Measurements from ENCODE around the gene RPS6KA4.

The RPS6KA4 gene

GRCh38 chr11:64349404-64349803, 9.6 kb upstream of the RPS6KA4 start:
- DNase-seq, result no peak

GRCh38 chr11:64351136-64351631, 7.8 kb upstream of the RPS6KA4 start:
- DNase-seq, result no peak

GRCh38 chr11:64352099-64352994, 6.6 kb upstream of the RPS6KA4 start:
- no peak for DNase-seq

DNA sequence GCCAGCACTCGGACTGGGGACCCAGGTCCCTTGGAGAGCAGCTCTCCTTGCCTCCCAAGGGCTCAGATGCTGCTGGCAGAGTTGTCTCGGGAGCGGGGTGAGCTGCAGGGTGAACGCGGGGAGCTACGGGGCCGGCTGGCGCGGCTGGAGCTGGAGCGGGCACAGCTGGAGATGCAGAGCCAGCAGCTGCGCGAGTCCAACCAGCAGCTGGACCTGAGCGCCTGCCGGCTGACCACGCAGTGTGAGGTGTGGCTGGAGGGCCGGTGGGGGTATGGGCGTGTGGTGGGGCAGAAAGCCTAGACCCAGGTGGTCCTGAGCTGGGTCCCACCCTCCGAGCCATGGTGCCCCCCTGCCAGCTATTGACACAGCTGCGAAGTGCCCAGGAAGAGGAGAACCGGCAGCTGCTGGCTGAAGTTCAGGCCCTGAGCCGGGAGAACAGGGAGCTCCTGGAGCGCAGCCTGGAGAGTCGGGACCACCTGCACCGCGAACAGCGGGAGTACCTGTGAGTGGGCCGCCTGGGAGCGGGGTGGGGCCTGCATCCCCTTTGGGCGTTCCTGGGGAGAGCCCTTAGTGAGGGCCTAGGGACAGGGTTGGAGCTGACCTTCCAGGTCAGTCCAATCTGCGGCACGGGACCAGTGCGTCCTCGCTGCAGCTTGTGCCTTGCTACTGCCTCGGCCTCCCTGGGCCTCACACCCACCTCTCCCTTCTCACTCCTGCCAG, 5.8 kb upstream of the RPS6KA4 start:
- DNase-seq, result no peak

DNA sequence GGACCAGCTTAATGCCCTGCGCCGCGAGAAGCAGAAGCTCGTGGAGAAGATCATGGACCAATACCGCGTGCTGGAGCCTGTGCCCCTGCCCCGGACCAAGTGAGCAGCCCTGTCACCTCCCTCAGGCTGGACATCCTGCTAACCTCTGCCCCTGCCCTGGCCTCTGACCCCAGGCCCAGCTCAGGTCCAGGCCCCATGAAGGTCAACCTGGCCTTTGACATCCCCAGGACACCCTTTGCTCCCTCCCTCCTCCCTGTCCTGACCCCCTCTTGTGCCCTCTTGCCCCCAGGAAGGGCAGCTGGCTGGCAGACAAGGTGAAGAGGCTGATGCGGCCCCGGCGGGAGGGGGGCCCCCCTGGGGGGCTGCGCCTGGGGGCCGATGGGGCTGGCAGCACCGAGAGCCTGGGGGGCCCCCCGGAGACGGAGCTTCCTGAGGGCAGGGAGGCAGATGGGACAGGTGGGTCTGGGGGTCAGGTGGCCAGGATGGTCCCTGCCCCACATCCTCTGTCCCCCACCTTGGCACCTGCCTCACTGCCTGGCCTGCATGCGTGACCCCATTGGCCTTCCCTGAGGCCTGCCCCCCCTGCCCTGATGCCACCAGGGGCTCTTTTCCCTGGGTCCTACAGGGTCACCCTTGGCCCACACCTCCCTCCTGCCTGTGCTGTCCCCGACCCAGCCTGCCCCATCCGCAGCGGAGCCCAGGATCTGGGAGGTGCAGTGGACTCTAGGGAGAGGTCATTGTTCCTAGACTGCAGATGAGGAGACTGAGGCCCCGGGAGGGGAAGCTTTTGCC, 5.1 kb upstream of the RPS6KA4 start:
- DNase-seq, result no peak

GRCh38 chr11:64355078-64355940, 3.7 kb upstream of the RPS6KA4 start:
- DNase-seq, result no peak

DNA sequence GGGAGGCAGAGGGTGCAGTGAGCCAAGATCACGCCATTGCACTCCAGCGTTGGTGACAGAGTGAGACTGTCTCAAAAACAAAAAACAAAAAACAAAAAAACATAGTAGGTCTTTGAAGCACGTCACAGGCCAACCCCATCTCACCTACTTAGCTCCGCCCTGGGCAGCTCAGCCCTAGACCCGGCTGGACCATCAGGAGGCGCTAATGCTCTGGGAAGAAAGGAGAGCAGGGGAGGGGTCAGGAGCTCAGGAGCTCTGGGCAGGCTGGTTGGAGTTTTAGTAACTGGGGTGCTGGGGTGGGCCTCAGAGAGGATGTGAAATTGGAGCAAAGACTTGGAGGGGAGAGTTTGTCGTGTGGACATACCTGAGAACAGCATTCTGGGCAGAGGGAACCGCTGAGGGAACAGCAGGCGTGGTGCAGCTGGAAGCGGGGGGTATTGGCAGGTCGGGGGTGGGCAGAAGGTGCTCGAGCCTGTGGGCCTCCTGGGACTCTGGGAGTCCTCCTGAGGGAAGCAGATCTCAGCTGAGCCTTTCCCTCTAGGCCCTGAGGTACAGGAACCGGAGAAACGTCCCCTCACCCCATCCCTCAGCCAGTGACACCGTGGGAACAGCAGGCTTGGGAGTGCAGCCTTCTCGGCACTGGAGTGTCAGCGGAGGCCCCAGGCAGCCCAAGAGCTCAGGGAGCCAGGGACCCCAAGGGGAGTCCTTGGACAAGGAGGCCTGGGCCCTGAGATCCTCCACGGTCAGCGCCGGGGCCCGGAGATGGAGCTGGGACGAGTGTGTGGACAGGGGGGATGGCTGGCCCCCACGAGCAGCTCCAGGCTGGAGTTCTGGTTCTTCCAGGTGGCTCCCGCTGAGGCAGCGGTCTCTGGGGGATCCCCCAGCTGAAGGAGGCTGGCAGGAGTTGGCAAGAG, 2.2 kb upstream of the RPS6KA4 start:
- DNase-seq, result no peak

- no peak for DNase-seq
Measured at GRCh38 chr11:64357446-64357845, 1.5 kb upstream of the RPS6KA4 start.

GRCh38 chr11:64357904-64358535, 942 bp upstream of the RPS6KA4 start:
- no peak for DNase-seq

GRCh38 chr11:64358536-64358906, 441 bp upstream of the RPS6KA4 start:
- DNase-seq, result no peak

DNA sequence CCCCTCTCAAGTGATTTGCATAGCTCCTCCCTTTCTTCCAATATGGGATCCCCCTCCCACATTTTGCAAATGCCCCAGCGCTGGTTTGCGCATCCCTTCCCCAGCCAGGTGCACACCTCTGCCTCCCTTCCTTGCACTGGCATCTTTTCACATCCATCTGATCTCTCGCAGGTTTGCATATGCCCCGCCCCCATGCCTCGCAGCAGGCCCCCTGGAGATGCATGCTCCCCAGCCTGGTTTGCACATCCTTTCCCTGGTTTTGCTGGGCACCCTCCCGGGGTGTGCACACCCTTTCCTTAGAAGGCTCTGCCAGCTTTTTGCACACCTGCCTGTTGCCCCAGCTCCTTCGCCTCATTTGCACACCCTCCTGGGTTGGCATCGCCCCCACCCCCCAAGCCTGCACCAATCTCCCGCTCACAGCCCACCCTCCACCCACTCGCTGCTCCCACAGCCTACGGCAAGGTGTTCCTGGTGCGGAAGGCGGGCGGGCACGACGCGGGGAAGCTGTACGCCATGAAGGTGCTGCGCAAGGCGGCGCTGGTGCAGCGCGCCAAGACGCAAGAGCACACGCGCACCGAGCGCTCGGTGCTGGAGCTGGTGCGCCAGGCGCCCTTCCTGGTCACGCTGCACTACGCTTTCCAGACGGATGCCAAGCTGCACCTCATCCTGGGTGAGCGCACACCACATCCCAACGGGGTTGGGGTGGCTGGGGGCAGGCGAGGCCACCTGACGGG, 917 bp downstream of the RPS6KA4 start:
- no peak for DNase-seq

DNA sequence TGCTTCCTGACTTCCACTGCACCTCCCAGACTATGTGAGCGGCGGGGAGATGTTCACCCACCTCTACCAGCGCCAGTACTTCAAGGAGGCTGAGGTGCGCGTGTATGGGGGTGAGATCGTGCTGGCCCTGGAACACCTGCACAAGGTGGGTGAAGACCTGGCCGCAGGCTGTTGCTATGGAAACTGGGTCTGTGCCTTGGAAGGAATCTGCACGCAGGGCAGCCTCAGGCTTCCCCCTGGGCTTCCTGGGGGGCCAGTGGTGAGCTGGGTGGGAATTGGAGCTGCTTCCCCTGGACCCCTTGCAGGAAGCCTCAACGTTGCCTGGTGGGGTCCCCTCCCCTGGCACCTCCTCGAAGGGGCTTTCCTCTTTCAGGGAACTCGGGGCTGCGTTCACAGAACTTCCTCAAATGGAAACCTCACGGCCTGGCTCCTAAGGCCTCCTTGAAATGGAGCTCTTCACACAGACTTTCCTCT, 1.5 kb downstream of the RPS6KA4 start:
- DNase-seq, result no peak

- no peak for DNase-seq
Measured at GRCh38 chr11:64361659-64362058, 2.7 kb downstream of the RPS6KA4 start.

GRCh38 chr11:64362339-64362738, 3.4 kb downstream of the RPS6KA4 start:
- DNase-seq, result no peak

DNA sequence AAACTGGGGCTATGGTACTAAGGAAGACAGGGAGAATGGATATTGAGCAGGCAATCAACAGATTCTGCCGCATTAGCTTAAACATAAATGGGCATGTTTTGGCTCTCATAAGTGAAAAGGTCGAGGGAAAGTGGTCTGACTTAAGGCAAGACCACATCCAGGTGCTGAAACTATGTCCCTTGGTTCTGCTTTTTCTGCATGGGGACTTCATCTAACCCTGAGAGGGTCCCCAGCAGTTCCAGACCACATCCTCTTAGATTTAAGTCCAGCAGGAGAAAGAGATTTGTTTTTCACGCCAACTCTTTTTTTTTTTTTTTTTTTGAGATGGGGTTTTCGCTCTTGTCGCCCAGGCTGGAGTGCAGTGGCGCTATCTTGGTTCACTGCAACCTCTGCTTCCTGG, 5.5 kb downstream of the RPS6KA4 start:
- DNase-seq, result no peak

DNA sequence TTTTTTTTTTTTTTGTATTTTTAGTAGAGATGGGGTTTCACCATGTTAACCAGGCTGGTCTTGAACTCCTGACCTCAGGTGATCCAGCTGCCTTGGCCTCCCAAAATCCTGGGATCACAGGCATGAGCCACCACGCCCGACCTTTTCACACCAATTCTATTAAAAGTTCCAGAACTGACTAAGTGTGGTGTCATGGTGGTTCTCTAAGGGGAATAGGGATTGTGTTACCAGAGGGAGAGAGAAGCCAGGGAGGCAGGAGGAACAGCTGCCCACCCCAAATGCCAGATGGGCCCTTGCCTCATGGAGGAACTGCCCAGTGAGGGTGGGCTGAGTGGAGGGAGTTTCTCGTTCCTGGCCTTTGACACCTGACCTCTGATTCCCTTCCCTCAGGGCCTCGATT, 5.9 kb downstream of the RPS6KA4 start:
- DNase-seq, result no peak

DNA sequence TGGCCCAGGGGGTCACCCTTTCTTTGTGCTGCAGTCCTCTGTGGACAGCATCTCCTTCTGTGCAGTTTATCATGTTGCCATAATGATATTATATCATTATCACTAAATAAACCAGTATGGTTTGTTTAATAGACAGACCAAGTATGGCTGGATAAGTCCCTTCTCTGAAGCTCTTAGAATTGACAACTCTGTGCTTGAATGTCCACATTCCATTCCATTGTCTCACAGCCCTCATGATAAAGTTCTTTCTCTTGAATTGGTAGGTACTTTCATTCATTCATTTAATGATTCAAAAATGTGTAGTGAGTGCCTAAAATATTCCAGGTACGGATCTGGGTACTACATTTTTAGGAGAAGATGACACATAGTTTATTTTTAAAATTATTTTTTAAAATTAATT, 7.8 kb downstream of the RPS6KA4 start:
- DNase-seq, result no peak

GRCh38 chr11:64367931-64368672, 9.1 kb downstream of the RPS6KA4 start:
- no peak for DNase-seq

- no peak for DNase-seq
Measured at GRCh38 chr11:64368673-64369074, 9.7 kb downstream of the RPS6KA4 start.
